Astrocyte of the spinal cord (primary cell): ENCODE results near the gene PSMD3.
A peak's percentile ranks its signal among the peaks of the same experiment; 100 is the strongest.

Source experiments
- DNase-seq: peaks from one replicate; pipeline ENCODE4 v3.0.0; 2011; ENCODE audit warnings: low read depth, low spot score
- H3K4me3 ChIP-seq: 2 replicates; pipeline ENCODE4 v1.5.1; 2011; ENCODE audit warnings: low read depth, mild to moderate bottlenecking, low read length, moderate library complexity
- CTCF ChIP-seq: IDR thresholded peaks from 2 replicates; pipeline ENCODE4 v1.5.1; 2012; ENCODE audit warnings: low read depth, mild to moderate bottlenecking, low read length, inconsistent platforms
- in situ Hi-C: cut with HindIII; loops from 2 replicates; pipeline ENCODE4 v1.10.0; 2017; ENCODE audit warnings: low sequenced_read_pairs

Gene PSMD3

GRCh38 chr17:40025559-40025958 is 45.0 kb downstream of the PSMD3 start:
- DNase-seq: no peak
- H3K4me3 ChIP-seq: no peak overlapping the region
- no peak for TF ChIP-seq CTCF
- in situ Hi-C loops: no loop called here

- no peak for TF ChIP-seq CTCF
- in situ Hi-C loops: no loop called here
- H3K4me3 ChIP-seq: no peak overlapping the region
- DNase-seq: peak; percentile 54
Observed at GRCh38 chr17:40025991-40026815, 45.6 kb downstream of the PSMD3 start.

- in situ Hi-C loops: no loop called here
- no peak overlapping the region for H3K4me3 ChIP-seq
- peak; percentile 71 for DNase-seq
- TF ChIP-seq CTCF: peak; percentile 91
Observed at GRCh38 chr17:40026816-40027613, 46.4 kb downstream of the PSMD3 start.

- no peak for DNase-seq
- in situ Hi-C loops: no loop called here
Observed at GRCh38 chr17:40027614-40028012, 47.0 kb downstream of the PSMD3 start.

GRCh38 chr17:40028595-40028994 is 48.0 kb downstream of the PSMD3 start:
- no peak for DNase-seq
- in situ Hi-C loops: no loop called here
- no peak for TF ChIP-seq CTCF
- no peak overlapping the region for H3K4me3 ChIP-seq

More at GRCh38 chr17:40027614-40028012, 47.0 kb downstream of the PSMD3 start:
- no peak overlapping the region for H3K4me3 ChIP-seq
- TF ChIP-seq CTCF: no peak

- no peak for DNase-seq
- in situ Hi-C loops: no loop called here
- no peak for TF ChIP-seq CTCF
- no peak overlapping the region for H3K4me3 ChIP-seq
Observed at GRCh38 chr17:40031706-40032105, 51.1 kb downstream of the PSMD3 start.
